Right lobe of liver (tissue), 4 donors: ENCODE measurements around the gene OPCML.

Experiments
- CTCF ChIP-seq, 4 donors: fragments of 200-600 bp in 3 of 4; fragments of 450-650 bp in 1 of 4; IDR thresholded peaks; one replicate each; pipeline versions ENCODE4 v1.5.1 to v1.8.0; 2016 to 2022; ENCODE audit warnings: antibody characterized with exemption in 4 of 4, mild to moderate bottlenecking in 2 of 4
- POLR2A ChIP-seq: fragments of 450-650 bp; IDR thresholded peaks from one replicate; pipeline ENCODE4 v1.6.1; 2017; ENCODE audit warnings: antibody characterized with exemption, mild to moderate bottlenecking
- donor health status: DM: no; HTN: no; CAD: no.
- donor health status: DM: no; HTN: no; CAD: no.
- donor health status: DM: no; HTN: yes; CAD: no.

- TF ChIP-seq CTCF (IDR thresholded peaks at IDR 0.05) (no peak), POLR2A (no peak)
Observed at GRCh38 chr11:133425992-133426391, 106.3 kb downstream of the OPCML start.
